Cardiac atrium fibroblast (primary cell): Measurements from ENCODE around the gene RPEL1. TPM values are rescaled to one million over a fixed set of nuclear protein-coding genes. Genes with fewer than 3 reads are reported as not detected.

Experiments
- total RNA-seq: library from RNA; depleted of rRNA; stranded (reverse); fragments of >200 nt; gene quantifications from 2 replicates; pipeline ENCODE4 v1.2.3, GENCODE V29; 2015

RPEL1 gene
- total RNA-seq, result under 0.01 TPM in 1 of 2 replicates, not detected in the other

DNA sequence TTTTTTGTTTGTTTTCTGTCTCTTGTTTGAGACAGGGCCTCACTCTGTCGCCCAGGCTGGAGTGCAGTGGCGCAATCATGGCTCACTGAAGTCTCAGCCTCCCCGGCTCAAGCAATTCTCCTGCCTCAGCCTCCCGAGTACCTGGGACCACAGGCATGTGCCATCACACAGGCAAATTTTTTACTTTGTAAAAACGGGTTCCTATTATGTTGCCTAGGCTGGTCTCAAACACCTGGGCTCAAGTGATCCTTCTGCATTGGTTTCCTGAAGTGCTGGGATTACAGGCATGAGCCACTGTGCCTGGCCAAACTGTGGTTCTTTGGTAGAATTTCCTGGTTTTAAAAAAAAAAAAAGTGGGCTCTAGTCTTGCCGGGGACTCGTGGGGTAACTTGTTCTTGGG is at the start of gene RPEL1:
Gene RPEL1, plus strand, starts transcription at position 301 of the 400 bp plus-strand sequence. CDS start 110 bp downstream, outside the sequence.

DNA sequence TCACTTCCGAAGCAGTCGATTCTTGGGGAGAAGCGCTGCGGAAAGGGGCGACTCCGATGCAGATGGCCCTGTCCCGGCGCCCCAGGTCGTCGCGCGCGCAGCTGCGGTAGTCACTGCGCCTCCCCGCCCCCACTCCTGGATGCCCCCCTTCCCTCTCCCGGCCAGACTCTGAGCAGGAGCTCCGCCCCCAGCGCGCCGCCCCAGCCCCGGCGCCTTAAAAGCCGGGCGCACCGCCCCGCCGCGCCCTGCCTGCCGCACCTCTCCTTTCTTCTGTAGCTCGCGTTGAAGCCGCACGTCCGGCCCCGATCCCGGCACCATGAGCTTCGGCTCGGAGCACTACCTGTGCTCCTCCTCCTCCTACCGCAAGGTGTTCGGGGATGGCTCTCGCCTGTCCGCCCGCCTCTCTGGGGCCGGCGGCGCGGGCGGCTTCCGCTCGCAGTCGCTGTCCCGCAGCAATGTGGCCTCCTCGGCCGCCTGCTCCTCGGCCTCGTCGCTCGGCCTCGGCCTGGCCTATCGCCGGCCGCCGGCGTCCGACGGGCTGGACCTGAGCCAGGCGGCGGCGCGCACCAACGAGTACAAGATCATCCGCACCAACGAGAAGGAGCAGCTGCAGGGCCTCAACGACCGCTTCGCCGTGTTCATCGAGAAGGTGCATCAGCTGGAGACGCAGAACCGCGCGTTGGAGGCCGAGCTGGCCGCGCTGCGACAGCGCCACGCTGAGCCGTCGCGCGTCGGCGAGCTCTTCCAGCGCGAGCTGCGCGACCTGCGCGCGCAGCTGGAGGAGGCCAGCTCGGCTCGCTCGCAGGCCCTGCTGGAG is 31.4 kb downstream of the RPEL1 start, which contains the start of gene INA:
Gene INA, plus strand, starts transcription at position 243 of the 817 bp plus-strand sequence. Its CDS starts 74 bp downstream, at position 317.

Other genes starting within 250 kb of the RPEL1 start
- 55.6 and 64.0 TPM in 2 replicates for gene NT5C2, start 52.6 kb upstream of the RPEL1 start, total RNA-seq
- 0.36 and 0.97 TPM in 2 replicates for gene INA, start 31.3 kb downstream of the RPEL1 start, total RNA-seq
- gene PCGF6, start 105.3 kb downstream of the RPEL1 start, total RNA-seq, result 7.6 and 7.9 TPM in 2 replicates
- 1.6 and 4.5 TPM in 2 replicates for gene TAF5, start 122.1 kb downstream of the RPEL1 start, total RNA-seq
- 368 and 388 TPM in 2 replicates for gene ATP5MK, start 150.6 kb downstream of the RPEL1 start, total RNA-seq
- gene PDCD11, start 150.7 kb downstream of the RPEL1 start, total RNA-seq, result 17.9 and 21.9 TPM in 2 replicates
- 71.3 and 87.0 TPM in 2 replicates for gene CALHM2, start 206.5 kb downstream of the RPEL1 start, total RNA-seq
- gene CALHM1, start 213.0 kb downstream of the RPEL1 start, total RNA-seq, result not detected in 2 replicates
- gene CALHM3, start 233.4 kb downstream of the RPEL1 start, total RNA-seq, result not detected in 2 replicates
- gene NEURL1, start 247.8 kb downstream of the RPEL1 start, total RNA-seq, result not detected in 2 replicates